Right forelimb (tissue), 1 donor: ENCODE results near the gene FEM1B.

ENCODE experiments used
- DNase-seq: peaks from one replicate; pipeline ENCODE4 v3.0.0-alpha.2; 2018

FEM1B gene

DNA sequence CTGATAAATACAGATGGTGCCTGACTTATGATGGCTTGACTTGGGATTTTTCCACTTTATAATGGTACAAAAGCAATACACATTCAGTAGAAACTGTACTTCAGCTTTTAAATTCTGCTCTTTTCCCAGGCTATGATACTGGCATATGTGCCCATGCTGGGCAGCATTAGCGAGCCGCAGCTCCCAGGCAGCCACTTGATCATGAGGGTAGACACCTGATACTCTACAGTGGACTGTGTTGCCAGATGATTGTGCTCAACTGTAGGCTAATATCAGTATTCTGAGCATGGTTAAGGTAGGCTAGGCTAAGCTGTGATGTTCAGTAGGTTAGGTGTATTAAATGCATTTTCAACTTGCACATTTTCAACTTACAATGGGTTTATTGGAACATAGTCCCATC, 17.7 kb upstream of the FEM1B start:
- DNase-seq, result no peak

GRCh38 chr15:68261241-68261640, 16.3 kb upstream of the FEM1B start:
- no peak for DNase-seq

- no peak for DNase-seq
Measured at GRCh38 chr15:68261980-68262379, 15.6 kb upstream of the FEM1B start.

DNA sequence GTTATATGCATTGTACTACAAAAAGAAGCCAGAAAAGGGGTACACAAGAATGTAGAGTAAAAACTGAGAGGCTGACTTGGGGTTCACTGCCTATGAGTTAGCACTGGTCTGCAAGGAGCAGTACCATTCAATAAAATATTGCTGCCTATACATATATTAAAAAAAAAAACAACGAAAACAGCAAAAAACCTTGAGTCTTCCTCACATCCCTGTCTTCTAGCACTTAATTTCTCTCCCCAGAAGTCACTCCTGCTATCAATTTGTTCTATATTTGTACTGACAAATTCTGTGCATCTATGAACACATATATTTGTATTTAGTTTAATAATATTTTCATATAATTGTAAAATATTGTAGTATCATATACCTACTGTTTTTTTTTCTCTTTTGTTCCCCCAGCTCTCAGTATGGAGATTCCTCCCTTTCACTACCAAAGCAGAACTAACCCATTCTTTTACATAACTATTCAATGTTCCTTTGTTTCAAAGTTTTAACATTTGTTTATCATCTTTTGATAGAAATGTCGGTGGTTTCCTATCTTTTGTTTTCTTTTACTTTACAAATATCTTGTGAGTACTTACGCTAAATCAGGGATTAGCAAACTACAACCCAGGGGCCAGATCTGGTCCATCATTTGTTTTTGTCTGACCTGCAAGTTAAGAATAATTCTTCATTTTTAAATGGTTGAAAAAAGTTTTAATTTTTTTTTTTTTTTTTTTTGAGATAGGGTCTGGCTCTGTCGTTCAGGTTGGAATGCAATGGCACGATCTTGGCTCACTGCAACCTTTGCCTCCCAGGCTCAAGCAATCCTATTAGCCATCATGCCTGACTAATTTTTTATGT, 14.8 kb upstream of the FEM1B start:
- DNase-seq, result no peak

GRCh38 chr15:68264282-68264681, 13.3 kb upstream of the FEM1B start:
- DNase-seq, result no peak

GRCh38 chr15:68265081-68265480, 12.5 kb upstream of the FEM1B start:
- no peak for DNase-seq

GRCh38 chr15:68265674-68266073, 11.9 kb upstream of the FEM1B start:
- DNase-seq, result no peak

DNA sequence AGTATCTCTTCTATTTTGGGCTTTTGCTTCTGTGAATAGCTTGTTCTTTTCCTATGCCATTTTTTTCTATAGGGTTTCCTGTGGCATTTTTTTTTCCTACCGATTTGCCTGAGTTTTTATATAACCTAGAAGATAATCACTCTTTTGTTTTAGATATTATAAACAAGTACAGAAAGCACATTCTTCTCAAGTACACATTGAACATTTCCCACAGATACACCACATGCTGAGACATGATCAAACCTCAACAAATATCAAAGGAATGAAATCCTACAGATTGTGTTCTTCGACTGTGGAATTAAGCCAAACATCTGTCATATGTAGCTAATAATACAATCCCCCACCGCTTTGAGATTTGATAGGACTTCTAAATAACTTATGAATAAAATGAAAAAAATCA, 9.1 kb upstream of the FEM1B start:
- DNase-seq, result no peak

GRCh38 chr15:68271854-68272471, 5.6 kb upstream of the FEM1B start:
- DNase-seq, result no peak

GRCh38 chr15:68272721-68273271, 4.7 kb upstream of the FEM1B start:
- DNase-seq, result no peak

GRCh38 chr15:68274201-68274848, 3.2 kb upstream of the FEM1B start:
- DNase-seq, result no peak

- DNase-seq, result no peak
Measured at GRCh38 chr15:68275165-68275746, 2.3 kb upstream of the FEM1B start.

DNA sequence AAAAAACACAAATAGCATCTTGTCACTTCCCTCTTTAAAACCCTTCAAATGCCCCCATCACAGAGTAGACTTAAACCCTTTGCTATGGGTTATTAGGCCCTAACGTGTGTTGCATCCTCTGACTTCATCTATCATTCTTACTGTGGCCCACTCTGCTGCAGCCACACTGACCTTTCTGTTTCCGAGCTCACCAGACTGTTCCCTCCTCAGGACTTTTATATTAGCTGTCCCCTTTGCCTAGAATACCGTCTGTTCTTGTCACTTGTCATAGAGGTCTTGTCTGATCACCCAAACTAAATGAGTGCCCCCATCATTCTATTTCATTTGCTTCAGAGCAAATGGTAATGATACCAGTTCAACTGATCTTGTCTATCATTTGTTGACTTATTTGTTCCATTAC, 877 bp upstream of the FEM1B start:
- DNase-seq, result no peak

DNA sequence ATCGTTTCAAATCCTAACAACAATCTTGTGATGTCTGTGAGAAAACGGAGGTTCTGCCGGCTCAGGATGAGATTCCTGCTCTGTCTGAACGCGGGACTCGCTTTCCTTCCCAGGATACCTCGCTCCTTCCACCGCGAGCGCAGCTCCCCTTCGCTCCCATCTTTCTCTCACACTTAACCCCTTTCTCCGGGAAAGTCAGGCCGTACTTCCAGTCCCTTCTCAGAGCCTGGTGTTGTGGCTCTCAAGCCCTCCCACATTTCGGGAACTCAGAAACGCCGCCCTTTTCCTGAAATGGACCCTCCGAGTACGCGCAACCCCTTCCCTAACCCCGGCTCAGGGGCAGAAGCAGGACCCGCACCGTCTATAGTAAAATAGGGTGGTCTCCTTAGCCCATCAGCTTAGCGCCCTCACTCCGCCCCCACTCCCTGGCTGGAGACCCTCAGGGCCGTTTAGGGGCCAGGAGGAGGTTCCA, 378 bp upstream of the FEM1B start:
- no peak for DNase-seq

DNA sequence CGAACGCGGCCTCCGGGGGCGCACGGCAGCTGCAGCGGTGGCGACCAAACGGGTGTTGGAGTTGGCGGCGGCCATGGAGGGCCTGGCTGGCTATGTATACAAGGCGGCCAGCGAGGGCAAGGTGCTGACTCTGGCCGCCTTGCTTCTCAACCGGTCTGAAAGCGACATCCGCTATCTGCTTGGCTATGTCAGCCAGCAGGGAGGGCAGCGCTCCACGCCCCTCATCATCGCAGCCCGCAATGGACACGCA, 725 bp downstream of the FEM1B start:
- no peak for DNase-seq

- peak; percentile 55 for DNase-seq
Measured at GRCh38 chr15:68278595-68279405, 1.3 kb downstream of the FEM1B start.

GRCh38 chr15:68279779-68280753, 2.5 kb downstream of the FEM1B start:
- no peak for DNase-seq

DNA sequence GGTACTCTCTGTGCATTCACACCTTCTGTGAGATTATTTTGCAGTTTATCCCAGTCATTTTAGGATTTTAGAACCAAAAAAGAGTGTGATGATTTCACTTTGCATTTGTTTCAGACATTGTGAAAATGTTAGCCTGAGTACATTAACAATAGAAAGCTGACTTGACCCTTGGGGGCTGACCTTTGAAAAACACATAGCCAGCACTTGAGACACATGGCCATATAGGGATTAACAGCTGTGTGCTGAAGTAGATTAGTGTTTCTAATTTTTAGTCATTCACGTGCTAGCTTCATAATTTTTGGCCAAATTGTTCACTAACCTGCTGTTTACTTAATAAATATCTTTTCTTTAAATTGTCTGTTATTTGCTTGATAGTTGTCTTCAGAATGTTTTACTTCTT, 3.5 kb downstream of the FEM1B start:
- no peak for DNase-seq

DNA sequence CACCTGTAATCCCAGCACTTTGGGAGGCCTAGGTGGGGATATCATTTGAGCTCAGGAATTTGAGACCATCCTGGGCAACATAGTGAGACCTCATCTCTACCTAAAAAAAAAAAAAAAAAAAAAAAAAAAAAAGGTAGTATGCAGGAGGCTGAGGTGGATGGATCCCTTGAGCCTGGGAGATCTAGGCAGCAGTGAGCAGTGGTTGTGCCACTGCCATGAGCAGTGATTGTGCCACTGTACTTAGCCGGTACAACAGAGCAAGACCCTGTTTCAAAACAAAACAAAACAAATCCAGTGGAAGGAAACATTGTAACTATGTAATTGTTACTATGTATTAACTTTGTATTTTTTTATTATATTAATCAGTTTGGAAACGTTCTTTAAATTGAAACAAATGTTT, 5.9 kb downstream of the FEM1B start:
- no peak for DNase-seq

DNA sequence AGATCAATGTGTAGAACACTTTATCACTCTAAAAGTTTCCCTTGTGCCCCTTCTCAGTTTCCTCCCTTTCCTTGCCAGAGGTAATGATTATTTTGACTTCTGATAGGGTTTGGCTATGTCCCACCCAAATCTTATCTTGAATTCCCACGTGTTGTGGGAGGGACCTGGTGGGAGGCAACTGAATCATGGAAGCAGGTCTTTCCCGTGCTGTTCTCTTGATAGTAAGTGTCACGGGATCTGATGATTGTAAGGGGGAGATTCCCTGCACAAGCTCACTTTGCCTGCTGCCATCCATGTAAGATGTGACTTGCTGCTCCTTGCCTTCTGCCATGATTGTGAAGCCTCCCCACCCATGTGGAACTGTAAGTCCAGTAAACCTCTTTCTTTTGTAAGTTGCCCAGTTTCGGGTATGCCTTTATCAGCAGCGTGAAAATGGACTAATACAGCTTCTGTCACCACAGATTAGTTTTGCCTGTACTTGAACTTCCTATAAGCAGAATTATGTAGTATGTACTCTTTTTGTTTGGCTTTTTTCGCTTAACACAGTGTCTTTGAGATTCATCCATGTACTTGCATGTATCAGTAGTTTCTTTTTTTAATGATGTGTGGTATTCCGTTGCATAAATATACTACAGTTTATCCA, 7.2 kb downstream of the FEM1B start:
- DNase-seq, result no peak
